Thoracic aorta (tissue), 2 donors: Measurements from ENCODE around the gene TP63. TPM values are rescaled to one million over a fixed set of nuclear protein-coding genes. Genes with fewer than 3 reads are reported as not detected.

Experiments used
- ATAC-seq: fragments of 150-250 bp; one replicate; pipeline ENCODE4 v1.8.0; 2017; ENCODE audit warnings: low read depth; ENCODE audit not compliant: insufficient number of reproducible peaks, low FRiP score
- DNase-seq: peaks from one replicate; pipeline ENCODE4 v3.0.0-alpha.2; 2020; ENCODE audit warnings: low spot score
- H3K27ac ChIP-seq, 2 donors: fragments of 200-600 bp; sonication (generic); 1 replicate in 1 of 2; 2 replicates in 1 of 2; pipeline ENCODE4 v1.5.1; 2016; ENCODE audit warnings: mild to moderate bottlenecking in 2 of 2, moderate library complexity in 2 of 2
- H3K27me3 ChIP-seq: fragments of 200-600 bp; sonication (generic); replicated peaks from 2 replicates; pipeline ENCODE4 v1.6.0; 2016; ENCODE audit warnings: mild to moderate bottlenecking; ENCODE audit not compliant: insufficient read depth
- H3K36me3 ChIP-seq: fragments of 200-600 bp; sonication (generic); one replicate; pipeline ENCODE4 v1.5.1; 2016
- H3K4me1 ChIP-seq, 2 donors: fragments of 200-600 bp; sonication (generic); 1 replicate in 1 of 2; 2 replicates in 1 of 2; pipeline versions ENCODE4 v1.5.1 to v1.6.0; 2016; ENCODE audit warnings: low read depth in 2 of 2, mild to moderate bottlenecking in 1 of 2; ENCODE audit not compliant: control insufficient read depth in 1 of 2
- H3K4me3 ChIP-seq: fragments of 200-600 bp; sonication (generic); 2 replicates; pipeline ENCODE4 v1.5.1; 2016; ENCODE audit warnings: mild to moderate bottlenecking
- H3K9me3 ChIP-seq: fragments of 200-600 bp; sonication (generic); 2 replicates; pipeline ENCODE4 v1.5.1; 2016
- total RNA-seq, 2 donors: library from RNA; depleted of rRNA; stranded (reverse); fragments of >200 nt; gene quantifications; one replicate each; pipeline versions ENCODE4 v1.1.0 to v1.2.3, GENCODE V29; 2016
- TF ChIP-seq, protein P1 (sequence below): fragments of 200-600 bp; sonication (generic); IDR thresholded peaks from one replicate; pipeline ENCODE4 v1.5.1; 2019; ENCODE audit warnings: antibody characterized with exemption

The TP63 gene
- total RNA-seq, 2 donors from 2014 or later, result 0.14 to 0.42 TPM

DNA sequence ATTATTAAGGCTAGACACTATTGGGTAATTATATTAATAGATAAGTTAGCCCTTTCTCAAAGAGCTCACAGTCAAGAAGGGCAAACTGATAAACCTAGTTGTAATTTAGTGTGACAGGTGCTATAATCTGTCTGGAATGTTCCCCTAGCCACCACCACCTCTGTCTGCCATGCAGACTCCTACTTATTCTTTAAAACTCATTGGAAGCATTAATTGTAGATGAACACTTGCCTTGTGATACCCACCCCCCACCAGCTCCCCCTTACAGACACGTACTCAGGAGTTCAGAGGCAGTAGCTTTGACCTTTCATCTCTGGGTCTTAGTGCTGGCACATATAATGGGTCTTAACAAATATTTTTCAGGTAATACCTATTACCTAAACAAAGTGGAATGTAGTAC, 195.9 kb downstream of the TP63 start:
- Histone ChIP-seq H3K4me3 (no peak overlapping the region), H3K36me3 (no peaks in the 10 kb centered on the region), H3K27me3 (no peaks in the 10 kb centered on the region), H3K27ac (no peak overlapping the region), H3K9me3 (no peaks in the 10 kb centered on the region), H3K4me1 (peaks cover 0 to 5% of the 10 kb centered on the region in 2 donors)
- ATAC-seq (no peak), DNase-seq (no peak)
- TF ChIP-seq, protein P1, sequence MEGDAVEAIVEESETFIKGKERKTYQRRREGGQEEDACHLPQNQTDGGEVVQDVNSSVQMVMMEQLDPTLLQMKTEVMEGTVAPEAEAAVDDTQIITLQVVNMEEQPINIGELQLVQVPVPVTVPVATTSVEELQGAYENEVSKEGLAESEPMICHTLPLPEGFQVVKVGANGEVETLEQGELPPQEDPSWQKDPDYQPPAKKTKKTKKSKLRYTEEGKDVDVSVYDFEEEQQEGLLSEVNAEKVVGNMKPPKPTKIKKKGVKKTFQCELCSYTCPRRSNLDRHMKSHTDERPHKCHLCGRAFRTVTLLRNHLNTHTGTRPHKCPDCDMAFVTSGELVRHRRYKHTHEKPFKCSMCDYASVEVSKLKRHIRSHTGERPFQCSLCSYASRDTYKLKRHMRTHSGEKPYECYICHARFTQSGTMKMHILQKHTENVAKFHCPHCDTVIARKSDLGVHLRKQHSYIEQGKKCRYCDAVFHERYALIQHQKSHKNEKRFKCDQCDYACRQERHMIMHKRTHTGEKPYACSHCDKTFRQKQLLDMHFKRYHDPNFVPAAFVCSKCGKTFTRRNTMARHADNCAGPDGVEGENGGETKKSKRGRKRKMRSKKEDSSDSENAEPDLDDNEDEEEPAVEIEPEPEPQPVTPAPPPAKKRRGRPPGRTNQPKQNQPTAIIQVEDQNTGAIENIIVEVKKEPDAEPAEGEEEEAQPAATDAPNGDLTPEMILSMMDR, result no peak

DNA sequence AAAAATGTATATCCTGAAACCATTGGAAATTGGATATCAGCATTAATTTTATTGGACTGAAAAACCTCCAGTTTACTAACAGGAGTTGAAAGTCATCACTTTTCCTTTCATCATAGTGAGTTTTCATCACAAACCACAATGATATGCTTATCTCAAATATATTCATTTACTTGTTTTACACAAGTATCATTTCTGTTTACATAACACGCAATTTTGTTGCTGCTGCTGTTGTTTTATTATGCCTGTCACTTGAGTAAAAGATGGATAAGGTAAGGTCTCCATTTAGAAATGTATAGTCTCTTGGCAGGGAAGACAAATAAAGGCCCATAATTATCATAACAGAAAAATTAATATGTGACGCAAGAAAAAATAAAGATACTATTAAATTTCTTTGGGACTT, 199.2 kb downstream of the TP63 start:
- H3K9me3 ChIP-seq, result no peaks in the 10 kb centered on the region
- H3K4me3 ChIP-seq, result no peak overlapping the region
- no peak overlapping the region for H3K27ac ChIP-seq
- no peak for ATAC-seq
- TF ChIP-seq, protein P1, result no peak
- no peak for DNase-seq
- H3K27me3 ChIP-seq, result no peaks in the 10 kb centered on the region
- no peaks in the 10 kb centered on the region for H3K36me3 ChIP-seq
- H3K4me1 ChIP-seq, result no peaks in the 10 kb centered on the region

DNA sequence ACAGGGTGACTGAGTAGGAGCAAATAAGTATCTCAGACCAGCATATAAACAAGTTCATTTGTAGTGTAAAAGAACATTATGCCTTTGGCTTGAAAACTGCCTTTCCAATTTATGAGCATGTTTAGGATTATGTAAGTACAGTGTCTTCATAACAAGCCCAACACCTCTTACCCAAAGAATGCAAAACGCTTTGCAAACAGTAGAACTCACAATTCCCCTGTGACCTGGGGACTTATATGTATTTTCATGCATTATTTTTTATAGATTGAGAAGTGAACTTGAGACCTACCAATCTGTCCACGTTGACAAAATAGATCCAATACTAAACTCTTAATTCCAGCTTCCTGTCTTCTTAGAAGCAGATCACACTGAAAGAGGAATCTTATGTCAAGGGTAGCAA, 202.1 kb downstream of the TP63 start:
- Histone ChIP-seq H3K27me3 (no peaks in the 10 kb centered on the region), H3K27ac (no peak overlapping the region), H3K9me3 (no peaks in the 10 kb centered on the region), H3K4me3 (no peak overlapping the region), H3K4me1 (no peaks in the 10 kb centered on the region), H3K36me3 (no peaks in the 10 kb centered on the region)
- ATAC-seq (no peak), DNase-seq (no peak)
- TF ChIP-seq, protein P1, result no peak

DNA sequence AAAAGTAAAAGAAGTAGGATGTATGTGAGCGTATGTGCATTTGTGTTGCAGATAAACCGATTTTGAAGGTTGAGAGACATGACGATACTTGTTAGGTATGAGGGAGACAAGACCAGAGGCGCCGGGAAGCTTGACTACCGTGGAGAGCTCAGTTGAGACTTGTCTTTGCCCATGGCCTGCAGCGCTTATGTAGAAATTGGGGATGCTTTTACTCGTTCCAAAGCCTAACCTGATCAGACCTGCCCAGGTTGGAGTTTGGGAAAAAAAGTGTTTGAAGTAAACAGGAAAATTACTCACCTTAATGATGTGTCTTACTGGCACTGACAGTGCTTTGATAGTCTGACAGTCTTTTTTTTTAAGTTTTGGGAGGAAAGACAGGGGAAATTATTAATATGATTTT, 202.8 kb downstream of the TP63 start:
- Histone ChIP-seq H3K9me3 (no peaks in the 10 kb centered on the region), H3K27ac (no peak overlapping the region)

DNA sequence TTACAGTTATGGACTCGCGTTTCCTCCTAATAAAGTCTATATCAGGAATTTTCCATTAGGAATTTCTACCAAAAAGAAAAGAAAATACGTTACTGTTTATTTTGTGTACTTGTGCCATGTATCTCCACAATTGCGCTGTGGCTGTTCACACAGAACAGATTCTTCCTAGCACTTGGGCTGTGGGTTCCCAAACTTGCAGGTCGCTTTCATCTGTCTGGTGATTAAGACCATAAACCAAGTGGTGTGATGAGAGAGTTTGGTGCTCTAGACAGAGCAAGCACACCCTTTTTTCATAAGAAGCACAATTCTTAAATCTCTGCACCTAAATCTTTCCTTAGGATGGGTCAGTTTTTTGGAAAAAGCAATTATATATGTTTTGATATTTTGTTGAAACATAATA, 203.3 kb downstream of the TP63 start:
- ATAC-seq (no peak), DNase-seq (no peak)
- no peak overlapping the region for H3K4me3 ChIP-seq
- no peaks in the 10 kb centered on the region for H3K4me1 ChIP-seq
- no peak overlapping the region for H3K27ac ChIP-seq
- H3K27me3 ChIP-seq, result no peaks in the 10 kb centered on the region
- no peaks in the 10 kb centered on the region for H3K9me3 ChIP-seq
- TF ChIP-seq, protein P1, result no peak
- no peaks in the 10 kb centered on the region for H3K36me3 ChIP-seq

More for the DNA sequence above, 202.8 kb downstream of the TP63 start:
- Histone ChIP-seq H3K27me3 (no peaks in the 10 kb centered on the region), H3K4me3 (no peak overlapping the region), H3K36me3 (no peaks in the 10 kb centered on the region), H3K4me1 (no peaks in the 10 kb centered on the region)
- TF ChIP-seq, protein P1, result no peak
- no peak for DNase-seq
- ATAC-seq, result no peak
